Measurements from ENCODE around the gene CIC.

Gene CIC

GRCh38 chr19:42273407-42274064 lies 4.5 kb downstream of the CIC start:
- Histone ChIP-seq H2AFZ (ENCODE audit: low read depth) (no peak overlapping the region), H3K4me1 (ENCODE audit: low read depth, poor library complexity, severe bottlenecking) (peaks cover 20% of the 10 kb centered on the region), H3K4me2 (no peak overlapping the region), H3K79me2 (ENCODE audit: insufficient read depth, low read depth) (peaks cover 30% of the 10 kb centered on the region; the same call in 1 of the 2 replicates), H3K27me3 (ENCODE audit: insufficient read depth, low read depth) (no peaks in the 10 kb centered on the region), H3K36me3 (ENCODE audit: insufficient read depth) (no peaks in the 10 kb centered on the region), H3K9ac (no peak overlapping the region), H3K27ac (no peak overlapping the region), H4K20me1 (ENCODE audit: insufficient read depth) (no peaks in the 10 kb centered on the region), H3K4me3 (IDR thresholded peaks at IDR 0.05; ENCODE audit: insufficient read depth, low read depth, low read length) (no peak overlapping the region)
- TF ChIP-seq CTCF (conservative IDR thresholded peaks at IDR 0.05; ENCODE audit: low read depth, low read length), result no peak

- no peaks in the 10 kb centered on the region for H3K27me3 ChIP-seq (ENCODE audit: insufficient read depth, low read depth)
- no peak overlapping the region for H2AFZ ChIP-seq (ENCODE audit: low read depth)
- no peak overlapping the region for H3K4me3 ChIP-seq (IDR thresholded peaks at IDR 0.05; ENCODE audit: insufficient read depth, low read depth, low read length)
- H3K79me2 ChIP-seq (ENCODE audit: insufficient read depth, low read depth), result peaks cover 30% of the 10 kb centered on the region; the same call in 1 of the 2 replicates
- no peak overlapping the region for H3K4me2 ChIP-seq
- no peaks in the 10 kb centered on the region for H4K20me1 ChIP-seq (ENCODE audit: insufficient read depth)
- H3K27ac ChIP-seq, result no peak overlapping the region
- H3K4me1 ChIP-seq (ENCODE audit: low read depth, poor library complexity, severe bottlenecking), result peaks cover 27% of the 10 kb centered on the region
- H3K9ac ChIP-seq, result no peak overlapping the region
- no peaks in the 10 kb centered on the region for H3K36me3 ChIP-seq (ENCODE audit: insufficient read depth)
- no peak for TF ChIP-seq CTCF (conservative IDR thresholded peaks at IDR 0.05; ENCODE audit: low read depth, low read length)
These were observed 5.1 kb downstream of the CIC start for GRCh38 chr19:42274065-42274682.

- H3K4me3 ChIP-seq (IDR thresholded peaks at IDR 0.05; ENCODE audit: insufficient read depth, low read depth, low read length), result no peak overlapping the region
- H2AFZ ChIP-seq (ENCODE audit: low read depth), result no peak overlapping the region
- no peak overlapping the region for H3K4me2 ChIP-seq
- H3K4me1 ChIP-seq (ENCODE audit: low read depth, poor library complexity, severe bottlenecking), result peaks cover 31% of the 10 kb centered on the region
- H3K79me2 ChIP-seq (ENCODE audit: insufficient read depth, low read depth), result peaks cover 23% of the 10 kb centered on the region; the same call in 1 of the 2 replicates
- H3K36me3 ChIP-seq (ENCODE audit: insufficient read depth), result no peaks in the 10 kb centered on the region
- no peaks in the 10 kb centered on the region for H4K20me1 ChIP-seq (ENCODE audit: insufficient read depth)
- no peak overlapping the region for H3K9ac ChIP-seq
- H3K27ac ChIP-seq, result no peak overlapping the region
- TF ChIP-seq CTCF (conservative IDR thresholded peaks at IDR 0.05; ENCODE audit: low read depth, low read length), result no peak
- no peaks in the 10 kb centered on the region for H3K27me3 ChIP-seq (ENCODE audit: insufficient read depth, low read depth)
These were observed 6.1 kb downstream of the CIC start for GRCh38 chr19:42275103-42275502.

GRCh38 chr19:42275517-42275916 lies 6.5 kb downstream of the CIC start:
- H3K9ac ChIP-seq, result no peak overlapping the region
- peaks cover 18% of the 10 kb centered on the region; the same call in 1 of the 2 replicates for H3K79me2 ChIP-seq (ENCODE audit: insufficient read depth, low read depth)
- no peak overlapping the region for H2AFZ ChIP-seq (ENCODE audit: low read depth)
- no peaks in the 10 kb centered on the region for H3K27me3 ChIP-seq (ENCODE audit: insufficient read depth, low read depth)
- no peak for TF ChIP-seq CTCF (conservative IDR thresholded peaks at IDR 0.05; ENCODE audit: low read depth, low read length)
- H3K36me3 ChIP-seq (ENCODE audit: insufficient read depth), result no peaks in the 10 kb centered on the region
- no peak overlapping the region for H3K4me3 ChIP-seq (IDR thresholded peaks at IDR 0.05; ENCODE audit: insufficient read depth, low read depth, low read length)
- H3K4me1 ChIP-seq (ENCODE audit: low read depth, poor library complexity, severe bottlenecking), result peaks cover 36% of the 10 kb centered on the region
- no peak overlapping the region for H3K27ac ChIP-seq
- no peaks in the 10 kb centered on the region for H4K20me1 ChIP-seq (ENCODE audit: insufficient read depth)
- no peak overlapping the region for H3K4me2 ChIP-seq
